ENCODE data around the gene SMG9.
"Not testable (repeated sequence)": the region's sequence is repeated elsewhere in the genome, so short reads cannot be mapped to it uniquely, and the experiment has no call there.

SMG9 gene

DNA sequence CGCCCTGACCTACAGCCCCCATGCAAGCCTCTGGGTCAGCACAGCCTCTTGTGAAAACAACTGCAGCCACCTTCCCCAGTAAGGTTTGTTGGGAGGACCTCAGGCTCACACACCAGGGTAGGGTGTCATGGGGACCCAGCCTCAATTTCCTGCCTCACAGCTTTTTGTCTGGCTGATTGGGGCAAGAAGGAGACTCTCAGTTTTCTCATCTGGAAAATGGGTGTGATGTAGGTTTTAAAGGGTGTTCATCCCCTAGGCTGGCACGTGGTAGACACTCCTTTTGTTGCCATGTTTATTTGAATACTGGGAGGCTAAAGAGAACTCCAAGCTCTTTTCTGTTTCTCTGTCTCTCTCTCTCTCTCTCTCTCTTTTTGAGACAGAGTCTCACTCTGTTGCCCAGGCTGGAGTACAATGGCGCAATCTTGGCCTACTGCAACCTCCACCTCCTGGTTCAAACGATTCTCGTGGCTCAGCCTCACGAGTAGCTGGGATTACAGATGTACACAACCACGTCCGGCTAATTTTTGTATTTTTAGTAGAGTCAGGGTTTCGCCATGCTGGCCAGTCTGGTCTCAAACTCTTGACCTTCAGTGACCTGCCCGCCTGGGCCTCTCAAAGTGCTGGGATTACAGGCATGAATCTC, 66.6 kb downstream of the SMG9 start:
- Histone ChIP-seq H3K4me3 (ENCODE audit: low read depth in 1 of 2, low read length in 1 of 2) (no peak overlapping the region), H3K9me3 (no peaks in the 10 kb centered on the region), H3K36me3 (no peaks in the 10 kb centered on the region), H3K27ac (peak overlapping the region; percentile 96), H3K4me1 (ENCODE audit: control insufficient read depth in 1 of 2, insufficient read depth in 1 of 2, low read depth in 1 of 2, low read length in 1 of 2) (peaks cover 73 to 76% of the 10 kb centered on the region in 2 experiments), H3K27me3 (no peaks in the 10 kb centered on the region)
- TF ChIP-seq, protein P1, sequence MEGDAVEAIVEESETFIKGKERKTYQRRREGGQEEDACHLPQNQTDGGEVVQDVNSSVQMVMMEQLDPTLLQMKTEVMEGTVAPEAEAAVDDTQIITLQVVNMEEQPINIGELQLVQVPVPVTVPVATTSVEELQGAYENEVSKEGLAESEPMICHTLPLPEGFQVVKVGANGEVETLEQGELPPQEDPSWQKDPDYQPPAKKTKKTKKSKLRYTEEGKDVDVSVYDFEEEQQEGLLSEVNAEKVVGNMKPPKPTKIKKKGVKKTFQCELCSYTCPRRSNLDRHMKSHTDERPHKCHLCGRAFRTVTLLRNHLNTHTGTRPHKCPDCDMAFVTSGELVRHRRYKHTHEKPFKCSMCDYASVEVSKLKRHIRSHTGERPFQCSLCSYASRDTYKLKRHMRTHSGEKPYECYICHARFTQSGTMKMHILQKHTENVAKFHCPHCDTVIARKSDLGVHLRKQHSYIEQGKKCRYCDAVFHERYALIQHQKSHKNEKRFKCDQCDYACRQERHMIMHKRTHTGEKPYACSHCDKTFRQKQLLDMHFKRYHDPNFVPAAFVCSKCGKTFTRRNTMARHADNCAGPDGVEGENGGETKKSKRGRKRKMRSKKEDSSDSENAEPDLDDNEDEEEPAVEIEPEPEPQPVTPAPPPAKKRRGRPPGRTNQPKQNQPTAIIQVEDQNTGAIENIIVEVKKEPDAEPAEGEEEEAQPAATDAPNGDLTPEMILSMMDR (IDR thresholded peaks at IDR 0.05): no peak

DNA sequence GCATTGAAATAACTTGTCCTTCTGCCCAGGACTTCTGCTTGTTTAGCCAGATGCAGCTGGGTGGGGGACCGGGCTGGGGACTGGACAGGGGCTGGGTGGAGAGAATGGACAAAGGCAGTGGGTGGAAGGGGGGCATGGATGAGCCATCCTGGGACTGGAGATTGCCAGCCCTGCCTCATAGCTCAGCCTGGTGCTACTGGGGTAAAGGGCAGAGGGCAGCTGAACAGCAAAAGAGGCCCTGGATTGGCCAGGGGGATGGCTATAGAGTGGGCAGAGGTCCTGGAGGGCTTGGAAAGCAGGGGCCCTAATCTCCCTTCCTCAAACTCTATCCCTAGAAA, 67.1 kb downstream of the SMG9 start:
- peak overlapping the region; percentile 96 for H3K27ac ChIP-seq
- no peak overlapping the region for H3K4me3 ChIP-seq (ENCODE audit: low read depth in 1 of 2, low read length in 1 of 2)
- TF ChIP-seq, protein P1 (IDR thresholded peaks at IDR 0.05): no peak
- H3K36me3 ChIP-seq: no peaks in the 10 kb centered on the region
- H3K27me3 ChIP-seq: no peaks in the 10 kb centered on the region
- no peaks in the 10 kb centered on the region for H3K9me3 ChIP-seq
- peaks cover 73 to 76% of the 10 kb centered on the region in 2 experiments for H3K4me1 ChIP-seq (ENCODE audit: control insufficient read depth in 1 of 2, insufficient read depth in 1 of 2, low read depth in 1 of 2, low read length in 1 of 2)

DNA sequence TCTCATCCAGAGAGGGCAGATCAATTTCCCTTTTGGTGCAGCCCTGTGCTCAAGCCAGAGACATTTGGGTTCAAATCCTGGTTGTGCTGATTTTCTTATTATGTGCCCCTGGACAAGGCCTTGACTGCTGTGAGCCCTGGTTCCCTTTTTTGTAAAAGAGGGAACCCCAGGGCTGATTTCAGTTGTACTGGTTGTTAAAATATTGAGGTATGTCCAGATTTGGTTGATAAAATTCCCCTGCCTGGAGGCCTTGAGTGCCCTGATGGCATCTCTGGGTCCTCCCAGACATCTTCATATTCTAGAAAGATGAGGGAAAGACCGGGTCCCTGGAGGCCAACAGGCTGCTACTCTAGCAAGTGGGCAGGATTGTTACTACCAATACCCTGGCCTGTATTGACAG, 70.4 kb downstream of the SMG9 start:
- no peaks in the 10 kb centered on the region for H3K27me3 ChIP-seq
- H3K4me1 ChIP-seq (ENCODE audit: control insufficient read depth in 1 of 2, insufficient read depth in 1 of 2, low read depth in 1 of 2, low read length in 1 of 2): peaks cover 55 to 57% of the 10 kb centered on the region in 2 experiments
- no peak overlapping the region for H3K4me3 ChIP-seq (ENCODE audit: low read depth in 1 of 2, low read length in 1 of 2)
- TF ChIP-seq, protein P1 (IDR thresholded peaks at IDR 0.05): no peak
- no peaks in the 10 kb centered on the region for H3K9me3 ChIP-seq
- peak overlapping the region; percentile 87 for H3K27ac ChIP-seq
- H3K36me3 ChIP-seq: no peaks in the 10 kb centered on the region

DNA sequence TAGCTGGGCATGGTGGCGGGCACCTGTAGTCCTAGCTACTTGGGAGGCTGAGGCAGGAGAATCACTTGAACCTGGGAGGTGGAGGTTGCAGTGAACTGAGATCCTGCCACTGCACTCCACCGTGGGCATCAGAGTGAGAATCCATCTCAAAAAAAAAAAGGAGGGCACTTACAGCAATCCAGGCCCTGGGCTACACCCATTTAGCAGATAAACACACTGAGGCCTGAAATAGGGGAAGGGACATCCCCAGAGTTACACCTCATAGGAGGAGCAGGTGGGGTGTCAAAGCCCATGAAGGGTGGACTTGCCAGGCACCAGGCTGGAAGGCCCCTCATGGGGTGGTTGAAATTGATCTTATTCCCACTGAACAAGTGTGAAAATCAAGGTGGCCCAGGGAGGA, 70.9 kb downstream of the SMG9 start:
- peak overlapping the region; percentile 87 for H3K27ac ChIP-seq
- H3K4me1 ChIP-seq (ENCODE audit: control insufficient read depth in 1 of 2, insufficient read depth in 1 of 2, low read depth in 1 of 2, low read length in 1 of 2): peaks cover 50 to 53% of the 10 kb centered on the region in 2 experiments

DNA sequence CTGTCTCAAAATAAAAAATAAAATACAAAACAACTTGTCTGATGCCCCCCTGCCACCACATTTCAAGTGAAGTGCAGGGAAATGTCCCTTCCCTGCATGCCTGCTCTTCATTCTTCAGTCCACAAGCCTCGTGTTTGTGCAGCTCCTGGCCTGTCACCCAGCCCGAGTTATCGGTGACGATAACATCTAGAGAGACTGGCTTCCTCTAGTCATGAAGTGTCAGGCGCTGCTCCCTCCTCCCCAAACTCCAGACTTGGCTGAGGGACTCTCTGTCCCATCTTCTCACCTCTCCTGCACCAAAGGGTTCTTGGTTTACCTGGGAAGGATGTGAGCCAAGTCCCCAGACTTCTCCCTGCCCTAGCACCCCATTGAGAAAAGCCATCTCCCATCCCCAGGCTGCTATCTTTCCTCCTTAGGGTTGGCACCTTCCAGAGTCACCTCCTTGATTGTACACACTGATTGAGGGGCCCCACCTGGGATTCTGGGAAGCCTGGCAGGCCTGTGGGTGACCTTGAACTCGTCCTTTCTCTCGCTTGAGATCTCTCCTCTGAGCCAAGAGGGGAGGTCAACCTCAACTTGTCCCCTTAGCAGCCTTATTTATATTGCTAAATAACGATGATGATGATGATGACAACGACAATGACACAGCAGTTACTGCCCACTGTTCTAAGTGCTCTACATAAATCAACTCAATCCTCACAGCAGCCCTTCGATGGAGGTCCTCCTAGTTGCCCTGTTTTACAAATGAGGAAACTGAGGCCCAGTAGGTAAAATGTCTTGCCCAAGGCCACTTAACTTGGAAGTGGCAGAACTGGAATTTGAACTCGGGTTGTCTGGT, 71.7 kb downstream of the SMG9 start:
- H3K27me3 ChIP-seq: no peaks in the 10 kb centered on the region
- TF ChIP-seq, protein P1 (IDR thresholded peaks at IDR 0.05): no peak
- H3K4me3 ChIP-seq (ENCODE audit: low read depth in 1 of 2, low read length in 1 of 2): peak overlapping the region in 1 of 2 experiments; percentile 11

More for the DNA sequence above, 70.9 kb downstream of the SMG9 start:
- Histone ChIP-seq H3K9me3 (no peaks in the 10 kb centered on the region), H3K36me3 (no peaks in the 10 kb centered on the region), H3K27me3 (no peaks in the 10 kb centered on the region), H3K4me3 (ENCODE audit: low read depth in 1 of 2, low read length in 1 of 2) (peak overlapping the region in 1 of 2 experiments; percentile 11)
- TF ChIP-seq, protein P1 (IDR thresholded peaks at IDR 0.05): no peak

DNA sequence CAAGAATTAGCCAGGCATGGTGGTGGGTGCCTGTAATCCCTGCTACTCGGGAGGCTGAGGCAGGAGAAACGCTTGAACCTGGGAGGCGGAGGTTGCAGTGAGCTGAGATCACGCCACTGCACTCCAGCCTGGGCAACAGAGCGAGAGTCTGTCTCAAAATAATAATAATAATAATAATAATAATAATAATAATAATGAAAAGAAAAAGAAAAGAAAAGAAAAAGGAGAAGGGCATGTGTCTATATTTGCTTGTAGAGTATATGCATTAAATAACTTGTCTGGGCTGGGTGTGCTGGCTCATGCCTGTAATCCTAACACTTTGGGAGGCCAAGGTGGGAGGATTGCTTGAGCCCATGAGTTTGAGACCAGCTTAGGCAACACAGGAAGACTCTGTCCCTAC, 72.5 kb downstream of the SMG9 start:
- peak overlapping the region; percentile 87 for H3K27ac ChIP-seq
- not testable (repeated sequence) for H3K27me3 ChIP-seq; H3K36me3 ChIP-seq; H3K9me3 ChIP-seq; H3K4me3 ChIP-seq (ENCODE audit: low read depth in 1 of 2, low read length in 1 of 2)
- peaks cover 35 to 37% of the 10 kb centered on the region in 2 experiments for H3K4me1 ChIP-seq (ENCODE audit: control insufficient read depth in 1 of 2, insufficient read depth in 1 of 2, low read depth in 1 of 2, low read length in 1 of 2)

More for the DNA sequence above, 71.7 kb downstream of the SMG9 start:
- Histone ChIP-seq H3K27ac (peak overlapping the region; percentile 87), H3K9me3 (no peaks in the 10 kb centered on the region), H3K36me3 (no peaks in the 10 kb centered on the region), H3K4me1 (ENCODE audit: control insufficient read depth in 1 of 2, insufficient read depth in 1 of 2, low read depth in 1 of 2, low read length in 1 of 2) (peaks cover 42 to 44% of the 10 kb centered on the region in 2 experiments)
